ENCODE measurements around the gene ZNF618.

The ZNF618 gene

DNA sequence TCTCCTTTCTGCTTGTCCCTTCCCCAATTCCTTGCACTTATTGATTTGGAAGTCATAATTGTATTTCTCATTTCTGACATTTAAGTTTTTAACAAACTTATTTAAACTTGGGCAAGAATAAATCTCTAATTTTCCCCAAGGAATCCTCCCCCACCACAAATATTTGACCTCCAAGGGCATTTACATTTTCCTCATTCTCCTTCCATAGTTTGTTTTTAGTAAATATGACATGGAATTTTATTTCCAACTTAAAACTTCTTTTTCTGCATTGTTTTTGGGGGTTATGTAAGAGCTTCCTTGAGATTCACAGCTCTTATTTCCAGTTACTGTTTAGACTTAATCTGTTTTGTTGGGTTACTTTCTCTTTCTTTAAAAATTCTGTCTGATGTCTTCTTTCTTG is 64.9 kb downstream of the ZNF618 start:
- no peak for DNase-seq (ENCODE audit: extremely low read depth, low read depth)
- TF ChIP-seq, protein P1, sequence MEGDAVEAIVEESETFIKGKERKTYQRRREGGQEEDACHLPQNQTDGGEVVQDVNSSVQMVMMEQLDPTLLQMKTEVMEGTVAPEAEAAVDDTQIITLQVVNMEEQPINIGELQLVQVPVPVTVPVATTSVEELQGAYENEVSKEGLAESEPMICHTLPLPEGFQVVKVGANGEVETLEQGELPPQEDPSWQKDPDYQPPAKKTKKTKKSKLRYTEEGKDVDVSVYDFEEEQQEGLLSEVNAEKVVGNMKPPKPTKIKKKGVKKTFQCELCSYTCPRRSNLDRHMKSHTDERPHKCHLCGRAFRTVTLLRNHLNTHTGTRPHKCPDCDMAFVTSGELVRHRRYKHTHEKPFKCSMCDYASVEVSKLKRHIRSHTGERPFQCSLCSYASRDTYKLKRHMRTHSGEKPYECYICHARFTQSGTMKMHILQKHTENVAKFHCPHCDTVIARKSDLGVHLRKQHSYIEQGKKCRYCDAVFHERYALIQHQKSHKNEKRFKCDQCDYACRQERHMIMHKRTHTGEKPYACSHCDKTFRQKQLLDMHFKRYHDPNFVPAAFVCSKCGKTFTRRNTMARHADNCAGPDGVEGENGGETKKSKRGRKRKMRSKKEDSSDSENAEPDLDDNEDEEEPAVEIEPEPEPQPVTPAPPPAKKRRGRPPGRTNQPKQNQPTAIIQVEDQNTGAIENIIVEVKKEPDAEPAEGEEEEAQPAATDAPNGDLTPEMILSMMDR (IDR thresholded peaks at IDR 0.05; ENCODE audit: low read depth, low read length) = no peak

DNA sequence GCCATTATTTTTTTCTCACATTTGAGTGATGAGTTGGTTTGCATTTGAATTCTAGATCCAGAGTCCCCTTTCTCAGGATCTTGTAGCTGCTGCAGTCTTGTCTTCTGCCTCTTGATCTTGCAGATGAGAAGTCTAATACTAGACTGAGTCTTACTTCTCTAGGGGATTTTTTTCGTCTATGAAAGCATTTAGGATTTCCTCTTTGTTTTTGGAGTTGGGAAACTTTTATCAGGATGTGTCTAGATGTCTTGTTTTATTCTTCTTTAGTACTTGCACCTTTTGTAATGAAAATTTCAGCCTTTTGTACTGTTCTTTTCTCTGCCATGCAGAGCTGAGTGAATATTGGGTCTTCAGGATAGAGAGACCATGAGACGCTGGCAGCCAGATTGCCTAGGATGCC is 65.4 kb downstream of the ZNF618 start:
- DNase-seq (ENCODE audit: extremely low read depth, low read depth) = no peak

DNA sequence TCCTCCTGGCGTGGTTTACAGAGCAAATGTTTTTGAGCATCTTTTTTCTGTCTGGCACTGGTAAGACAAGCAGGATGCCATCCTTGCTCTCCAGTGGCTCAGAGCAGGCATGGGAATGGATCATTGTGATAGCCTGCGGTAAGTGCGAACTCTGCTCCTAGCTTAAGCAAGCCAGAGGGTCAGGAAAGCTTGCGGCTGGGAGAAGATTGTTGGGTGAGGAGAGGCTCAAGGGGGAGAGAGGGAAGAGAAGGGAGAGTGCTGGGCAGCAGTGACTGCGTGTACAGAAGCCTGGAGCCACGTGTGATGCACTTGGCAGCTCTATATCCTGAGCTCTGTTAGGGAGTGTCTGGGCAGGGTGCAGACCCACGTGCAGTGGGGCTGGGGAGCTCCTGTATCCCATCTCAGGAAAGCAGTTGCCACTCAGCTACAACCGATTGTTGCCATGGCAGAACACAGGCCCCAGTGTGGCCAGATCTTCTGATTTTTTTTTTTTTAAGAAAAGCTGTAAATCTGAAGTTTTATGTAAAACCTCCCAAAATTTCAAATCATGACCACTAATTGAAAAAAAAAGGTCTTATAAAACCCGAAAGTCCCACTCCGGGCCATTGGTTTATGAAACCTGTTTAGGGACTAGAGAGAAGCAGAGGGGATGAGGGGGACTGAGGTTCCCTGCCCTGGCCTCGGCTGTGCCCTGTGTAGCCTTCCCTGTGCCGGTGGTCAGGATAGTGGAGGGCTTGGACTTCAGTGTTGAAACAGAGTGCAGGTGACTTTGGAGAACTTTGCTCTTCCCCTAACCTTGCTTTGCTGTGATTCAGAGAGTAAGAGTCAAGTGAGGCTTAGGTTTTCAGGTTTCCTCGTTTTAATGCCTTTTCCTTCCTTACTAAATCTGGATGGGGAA is 67.3 kb downstream of the ZNF618 start:
- TF ChIP-seq, protein P1 (IDR thresholded peaks at IDR 0.05; ENCODE audit: low read depth, low read length) = no peak
- DNase-seq (ENCODE audit: extremely low read depth, low read depth) = no peak

More for the DNA sequence above, 65.4 kb downstream of the ZNF618 start:
- TF ChIP-seq, protein P1 (IDR thresholded peaks at IDR 0.05; ENCODE audit: low read depth, low read length) = no peak

DNA sequence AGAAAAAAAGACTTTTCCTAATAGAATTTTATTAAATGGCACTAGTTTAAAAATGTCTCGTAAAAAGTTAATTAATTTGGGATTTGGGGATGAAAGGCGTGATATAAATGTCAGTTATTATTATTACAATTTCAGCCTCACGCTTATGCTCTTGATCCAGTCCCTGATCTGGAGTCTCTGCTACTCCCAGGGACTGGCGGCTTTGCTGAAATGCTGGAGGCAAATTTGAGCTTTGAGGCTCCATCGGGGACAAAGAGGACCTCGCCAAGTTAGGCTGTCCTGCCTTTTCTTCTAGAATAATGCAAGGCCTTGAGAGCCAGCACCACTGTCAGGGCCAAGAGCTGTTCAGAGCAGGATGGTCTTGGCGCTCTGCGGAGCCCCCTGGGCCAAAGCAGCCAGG is 69.7 kb downstream of the ZNF618 start:
- TF ChIP-seq, protein P1 (IDR thresholded peaks at IDR 0.05; ENCODE audit: low read depth, low read length) = no peak

DNA sequence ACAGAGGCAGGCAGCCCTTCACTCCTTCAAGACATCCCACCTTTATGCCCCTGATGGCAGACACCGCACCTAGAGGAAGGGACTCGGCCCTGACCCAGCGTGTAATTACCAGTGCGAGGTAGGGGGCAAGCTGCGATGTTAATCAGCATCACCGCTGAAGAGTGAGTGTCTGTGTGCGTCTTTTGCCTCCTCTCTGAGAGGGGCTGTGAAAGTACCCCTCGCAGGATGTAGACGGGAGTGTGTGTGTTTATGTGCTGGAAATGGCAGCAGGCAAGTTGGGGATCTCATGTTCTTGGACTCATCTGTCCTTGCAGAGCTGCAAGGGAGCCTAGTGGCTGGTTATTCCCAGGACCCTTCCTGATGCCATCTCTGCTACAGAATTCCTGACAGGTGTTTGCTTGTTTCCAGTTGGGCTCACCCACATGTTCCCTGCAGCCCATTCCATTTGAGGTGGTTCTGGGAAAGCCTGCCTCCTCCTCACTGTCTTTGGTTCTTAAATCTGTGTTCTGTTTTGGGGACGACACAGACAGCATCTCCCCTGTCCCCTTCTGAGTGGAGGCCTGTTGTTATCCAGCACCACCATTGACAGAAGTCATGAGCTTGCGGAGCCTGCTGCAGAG is 70.5 kb downstream of the ZNF618 start:
- DNase-seq (ENCODE audit: extremely low read depth, low read depth) = no peak
- TF ChIP-seq, protein P1 (IDR thresholded peaks at IDR 0.05; ENCODE audit: low read depth, low read length) = no peak

More for the DNA sequence above, 69.7 kb downstream of the ZNF618 start:
- DNase-seq (ENCODE audit: extremely low read depth, low read depth) = no peak

DNA sequence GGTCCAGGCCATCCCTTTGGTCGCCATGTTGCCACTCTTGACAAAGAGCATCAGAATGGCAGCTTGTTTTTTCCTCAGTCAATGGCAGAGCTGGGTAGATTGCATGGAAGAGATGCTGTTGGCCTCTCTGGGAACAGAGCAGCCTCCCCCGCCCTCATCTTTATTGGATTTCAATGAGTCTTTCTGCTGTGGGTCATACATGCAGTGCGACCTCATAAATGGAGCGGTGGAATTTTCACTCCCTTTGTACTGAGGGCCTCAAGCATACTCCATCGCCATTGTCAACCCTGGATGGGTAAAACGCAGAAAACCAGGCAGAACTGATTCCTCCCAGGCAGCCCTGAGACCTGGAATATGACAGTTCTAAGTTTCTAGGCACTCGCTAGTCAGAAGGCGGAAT is 71.8 kb downstream of the ZNF618 start:
- TF ChIP-seq, protein P1 (IDR thresholded peaks at IDR 0.05; ENCODE audit: low read depth, low read length) = no peak
- DNase-seq (ENCODE audit: extremely low read depth, low read depth) = no peak

Data from AG09319 (cell line).